Hepatocyte (in vitro differentiated cells): Measurements from ENCODE around the gene NEK8. TPM values are rescaled to one million over a fixed set of nuclear protein-coding genes. Genes with fewer than 3 reads are reported as not detected.
"Not testable (repeated sequence)": the region's sequence is repeated elsewhere in the genome, so short reads cannot be mapped to it uniquely, and the experiment has no call there.

Experiments used
- DNase-seq: peaks from one replicate; pipeline ENCODE4 v3.0.0-alpha.2; 2016; ENCODE audit warnings: low spot score
- H2AFZ ChIP-seq: fragments of 200-600 bp; sonication (generic); 2 replicates; pipeline ENCODE4 v1.6.0; 2016; ENCODE audit warnings: antibody characterized with exemption, mild to moderate bottlenecking
- H3K27ac ChIP-seq: fragments of 200-600 bp; sonication (generic); 2 replicates; pipeline ENCODE4 v1.5.1; 2016; ENCODE audit warnings: mild to moderate bottlenecking
- H3K27me3 ChIP-seq: fragments of 200-600 bp; sonication (generic); 2 replicates; pipeline ENCODE4 v1.6.1; 2016
- H3K36me3 ChIP-seq: fragments of 200-600 bp; sonication (generic); replicated peaks from 2 replicates; pipeline ENCODE4 v1.5.1; 2016; ENCODE audit warnings: low read depth; ENCODE audit not compliant: insufficient read depth
- H3K4me1 ChIP-seq: fragments of 200-600 bp; sonication (generic); 2 replicates; pipeline ENCODE4 v1.5.1; 2016; ENCODE audit warnings: mild to moderate bottlenecking, moderate library complexity; ENCODE audit not compliant: insufficient read depth
- H3K4me2 ChIP-seq: fragments of 200-600 bp; sonication (generic); 2 replicates; pipeline ENCODE4 v1.6.0; 2016
- H3K4me3 ChIP-seq: fragments of 200-600 bp; sonication (generic); 2 replicates; pipeline ENCODE4 v1.5.1; 2016; ENCODE audit warnings: mild to moderate bottlenecking
- H3K79me2 ChIP-seq: fragments of 200-600 bp; sonication (generic); 2 replicates; pipeline ENCODE4 v1.6.0; 2017; ENCODE audit warnings: mild to moderate bottlenecking
- H3K9me2 ChIP-seq: fragments of 200-600 bp; sonication (generic); replicated peaks from 2 replicates; pipeline ENCODE4 v1.6.0; 2017; ENCODE audit warnings: mild to moderate bottlenecking; ENCODE audit not compliant: insufficient read depth
- H3K9me3 ChIP-seq: fragments of 200-600 bp; sonication (generic); 2 replicates; pipeline ENCODE4 v1.5.1; 2016; ENCODE audit warnings: low read depth, mild to moderate bottlenecking
- H4K20me1 ChIP-seq: fragments of 200-600 bp; sonication (generic); 2 replicates; pipeline ENCODE4 v1.6.0; 2016; ENCODE audit warnings: mild to moderate bottlenecking; ENCODE audit not compliant: insufficient read depth, poor library complexity, severe bottlenecking
- EZH2 ChIP-seq: fragments of 200-600 bp; sonication (generic); IDR thresholded peaks from 2 replicates; pipeline ENCODE4 v1.6.1; 2016; ENCODE audit warnings: antibody characterized with exemption, mild to moderate bottlenecking, borderline replicate concordance
- EZH2phosphoT487 ChIP-seq: fragments of 200-600 bp; sonication (generic); IDR thresholded peaks from one replicate; pipeline ENCODE4 v1.6.1; 2018; ENCODE audit warnings: antibody characterized with exemption, mild to moderate bottlenecking, low read depth, moderate library complexity; ENCODE audit not compliant: unreplicated experiment, severe bottlenecking
- WGBS: methylation state at CpG from one replicate; pipeline ENCODE4 v1.1.6; 2016; ENCODE audit warnings: low lambda C conversion rate; ENCODE audit errors: missing lambda C conversion rate; 5-methylcytosine and 5-hydroxymethylcytosine counted together
- polyA plus RNA-seq: library from polyadenylated mRNA; unstranded; fragments of >200 nt; fragmentation: Nextera tagmentation; extraction: Ambion mirVana; gene quantifications from 2 replicates; pipeline ENCODE4 v1.2.1, GENCODE V29; 2016
- total RNA-seq: library from RNA; depleted of rRNA; stranded (reverse); fragments of >200 nt; gene quantifications from 2 replicates; pipeline ENCODE4 v1.2.3, GENCODE V29; 2014
- TF ChIP-seq, protein P1 (sequence below): fragments of 200-600 bp; sonication (generic); IDR thresholded peaks from 2 replicates; pipeline ENCODE4 v1.5.1; 2016; ENCODE audit warnings: antibody characterized with exemption, mild to moderate bottlenecking; ENCODE audit not compliant: poor library complexity

Gene NEK8
- total and polyA plus RNA-seq, 2 experiments from 2014 or later = 5.5 to 8.1 TPM

DNA sequence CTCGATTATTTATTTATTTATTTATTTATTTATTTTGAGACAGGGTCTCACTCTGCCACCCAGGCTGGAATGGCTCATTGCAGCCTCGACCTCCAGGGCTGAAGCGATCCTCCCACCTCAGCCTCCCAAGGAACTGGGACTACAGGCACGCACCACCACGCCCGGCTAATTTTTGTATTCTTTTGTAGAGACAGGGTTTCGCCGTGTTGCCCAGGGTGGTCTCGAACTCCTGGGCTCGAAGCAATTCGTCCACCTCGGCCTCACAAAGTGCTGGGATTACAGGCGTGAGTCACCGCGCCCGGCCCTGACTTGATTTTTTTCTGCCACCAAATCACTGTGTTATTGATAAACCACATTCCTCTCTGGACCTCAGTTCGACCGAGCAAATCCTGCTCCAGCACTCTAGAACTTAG, 9.6 kb upstream of the NEK8 start:
- no peaks in the 10 kb centered on the region for H3K9me2 ChIP-seq
- no peaks in the 10 kb centered on the region for H3K36me3 ChIP-seq
- H3K4me1 ChIP-seq = peaks cover 39% of the 10 kb centered on the region
- no peaks in the 10 kb centered on the region for H3K27me3 ChIP-seq
- H3K9me3 ChIP-seq = no peaks in the 10 kb centered on the region
- H3K4me2 ChIP-seq = peak overlapping the region; percentile 88
- TF ChIP-seq EZH2 (no peak), EZH2phosphoT487 (no peak)
- TF ChIP-seq, protein P1, sequence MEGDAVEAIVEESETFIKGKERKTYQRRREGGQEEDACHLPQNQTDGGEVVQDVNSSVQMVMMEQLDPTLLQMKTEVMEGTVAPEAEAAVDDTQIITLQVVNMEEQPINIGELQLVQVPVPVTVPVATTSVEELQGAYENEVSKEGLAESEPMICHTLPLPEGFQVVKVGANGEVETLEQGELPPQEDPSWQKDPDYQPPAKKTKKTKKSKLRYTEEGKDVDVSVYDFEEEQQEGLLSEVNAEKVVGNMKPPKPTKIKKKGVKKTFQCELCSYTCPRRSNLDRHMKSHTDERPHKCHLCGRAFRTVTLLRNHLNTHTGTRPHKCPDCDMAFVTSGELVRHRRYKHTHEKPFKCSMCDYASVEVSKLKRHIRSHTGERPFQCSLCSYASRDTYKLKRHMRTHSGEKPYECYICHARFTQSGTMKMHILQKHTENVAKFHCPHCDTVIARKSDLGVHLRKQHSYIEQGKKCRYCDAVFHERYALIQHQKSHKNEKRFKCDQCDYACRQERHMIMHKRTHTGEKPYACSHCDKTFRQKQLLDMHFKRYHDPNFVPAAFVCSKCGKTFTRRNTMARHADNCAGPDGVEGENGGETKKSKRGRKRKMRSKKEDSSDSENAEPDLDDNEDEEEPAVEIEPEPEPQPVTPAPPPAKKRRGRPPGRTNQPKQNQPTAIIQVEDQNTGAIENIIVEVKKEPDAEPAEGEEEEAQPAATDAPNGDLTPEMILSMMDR = no peak
- H4K20me1 ChIP-seq = peaks cover 36% of the 10 kb centered on the region
- H3K27ac ChIP-seq = peak overlapping the region; percentile 94
- H3K4me3 ChIP-seq = no peak overlapping the region
- no peak for DNase-seq
- H2AFZ ChIP-seq = no peak overlapping the region
- peaks cover 56% of the 10 kb centered on the region for H3K79me2 ChIP-seq
- WGBS = 34% methylated on average over 18 of the region's 18 CpGs

DNA sequence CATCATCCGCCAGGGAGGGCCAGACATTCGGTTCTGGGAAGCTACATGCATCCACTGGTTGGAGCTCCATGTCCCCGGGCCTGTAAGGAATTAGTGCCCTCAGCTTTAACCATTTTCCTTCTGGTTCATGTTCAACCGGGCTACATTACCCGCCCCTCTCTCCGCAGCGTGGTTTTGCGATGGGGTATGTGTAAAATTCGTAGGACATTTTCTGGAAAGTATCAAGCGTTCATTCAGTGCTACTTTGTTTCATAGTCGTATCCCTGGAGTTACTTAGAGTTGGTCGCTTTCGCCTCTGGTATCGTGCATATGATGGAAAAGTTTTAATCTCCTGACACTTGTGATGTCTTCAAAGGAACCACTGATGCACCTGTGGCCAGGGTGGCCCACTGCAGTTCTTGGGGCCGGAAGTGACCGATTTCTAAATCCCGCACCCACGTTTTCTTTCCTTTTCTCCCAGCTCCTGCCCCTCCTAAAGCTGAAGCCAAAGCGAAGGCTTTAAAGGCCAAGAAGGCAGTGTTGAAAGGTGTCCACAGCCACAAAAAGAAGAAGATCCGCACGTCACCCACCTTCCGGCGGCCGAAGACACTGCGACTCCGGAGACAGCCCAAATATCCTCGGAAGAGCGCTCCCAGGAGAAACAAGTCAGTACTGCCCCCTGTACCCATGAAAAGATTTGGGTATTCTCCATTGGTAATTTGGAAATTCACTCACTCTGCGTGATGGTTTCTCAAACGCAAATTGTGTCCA, 8.2 kb upstream of the NEK8 start:
- TF ChIP-seq EZH2phosphoT487 (no peak), EZH2 (no peak)
- TF ChIP-seq, protein P1 = peak; percentile 19
- DNase-seq = no peak
- WGBS = 3% methylated on average over 30 of the region's 30 CpGs
- peak overlapping the region; percentile 98 for H3K4me2 ChIP-seq
- no peaks in the 10 kb centered on the region for H3K9me3 ChIP-seq
- peaks cover 48% of the 10 kb centered on the region for H3K4me1 ChIP-seq
- H4K20me1 ChIP-seq = peaks cover 39% of the 10 kb centered on the region
- H2AFZ ChIP-seq = no peak overlapping the region
- no peaks in the 10 kb centered on the region for H3K36me3 ChIP-seq
- peaks cover 54% of the 10 kb centered on the region for H3K79me2 ChIP-seq
- no peaks in the 10 kb centered on the region for H3K9me2 ChIP-seq
- no peaks in the 10 kb centered on the region for H3K27me3 ChIP-seq
- peak overlapping the region; percentile 95 for H3K4me3 ChIP-seq
- peak overlapping the region; percentile 94 for H3K27ac ChIP-seq

DNA sequence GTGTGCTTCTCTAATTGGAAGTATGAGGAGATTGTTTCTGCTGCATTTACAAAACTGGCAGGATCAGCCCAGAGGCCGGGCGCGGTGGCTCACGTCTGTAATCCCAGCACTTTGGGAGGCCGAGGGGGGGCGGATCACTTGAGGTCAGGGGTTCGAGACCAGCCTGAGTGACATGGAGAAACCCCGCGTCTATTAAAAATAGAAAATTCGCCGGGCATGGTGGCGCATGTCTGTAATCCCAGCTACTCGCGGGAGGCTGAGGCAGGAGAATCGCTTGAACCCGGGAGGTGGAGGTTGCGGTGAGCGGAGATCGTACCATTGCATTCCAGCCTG, 7.6 kb upstream of the NEK8 start:
- H3K36me3 ChIP-seq, H3K27me3 ChIP-seq, H3K9me3 ChIP-seq, H2AFZ ChIP-seq, H3K9me2 ChIP-seq, DNase-seq: not testable (repeated sequence)
- Histone ChIP-seq H3K4me1 (peaks cover 49% of the 10 kb centered on the region), H3K4me2 (peak overlapping the region; percentile 98), H3K4me3 (peak overlapping the region; percentile 95), H3K27ac (peak overlapping the region; percentile 94), H4K20me1 (peaks cover 39% of the 10 kb centered on the region), H3K79me2 (peaks cover 49% of the 10 kb centered on the region)
- WGBS = 24% methylated on average over 19 of the region's 19 CpGs

DNA sequence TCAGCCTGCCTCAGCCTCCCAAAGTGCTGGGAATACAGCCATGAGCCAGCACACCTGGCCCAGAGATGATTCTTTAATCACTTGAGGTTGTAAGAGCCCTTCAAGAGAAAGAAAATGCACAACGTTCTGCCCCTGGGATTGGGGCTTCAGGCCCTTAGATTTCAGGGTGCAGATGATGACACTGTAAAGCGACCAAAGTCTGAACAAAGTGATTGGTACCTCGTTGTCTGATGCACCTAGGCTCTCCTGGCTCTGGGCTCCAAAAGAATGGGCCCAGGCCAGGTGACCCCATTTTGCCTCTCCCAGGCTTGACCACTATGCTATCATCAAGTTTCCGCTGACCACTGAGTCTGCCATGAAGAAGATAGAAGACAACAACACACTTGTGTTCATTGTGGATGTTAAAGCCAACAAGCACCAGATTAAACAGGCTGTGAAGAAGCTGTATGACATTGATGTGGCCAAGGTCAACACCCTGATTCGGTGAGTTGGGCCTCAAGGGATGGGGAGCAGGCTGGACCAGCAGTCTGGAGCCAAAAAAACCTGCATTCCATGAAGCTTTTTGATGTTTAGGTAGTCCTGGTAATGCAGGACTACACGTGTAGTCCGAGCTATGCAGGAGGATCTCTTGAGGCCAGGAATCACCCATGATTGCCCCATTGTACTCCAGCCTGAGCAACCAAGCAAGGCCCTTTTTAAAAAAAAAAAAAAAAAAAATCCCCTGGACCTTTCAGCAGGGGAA, 6.0 kb upstream of the NEK8 start:
- Histone ChIP-seq H3K79me2 (peaks cover 33% of the 10 kb centered on the region), H3K36me3 (no peaks in the 10 kb centered on the region), H3K4me1 (peaks cover 42% of the 10 kb centered on the region), H3K4me3 (no peak overlapping the region), H4K20me1 (peaks cover 34% of the 10 kb centered on the region), H3K9me3 (no peaks in the 10 kb centered on the region), H3K4me2 (peak overlapping the region; percentile 98), H2AFZ (no peak overlapping the region), H3K9me2 (no peaks in the 10 kb centered on the region), H3K27ac (no peak overlapping the region), H3K27me3 (no peaks in the 10 kb centered on the region)
- 83% methylated on average over 7 of the region's 7 CpGs for WGBS
- no peak for DNase-seq
- TF ChIP-seq EZH2 (no peak), EZH2phosphoT487 (no peak)
- TF ChIP-seq, protein P1 = no peak
